Vagina (tissue), 2 donors: ENCODE results near the gene PHLPP1.

Experiments used
- CTCF ChIP-seq, 3 experiments: fragments of 450-650 bp in 2 of 3; fragments of 200-600 bp in 1 of 3; sonication (generic) in 1 of 3; IDR thresholded peaks; one replicate each; pipeline ENCODE4 v1.5.1; 2017 to 2019; ENCODE audit warnings: antibody characterized with exemption in 3 of 3, mild to moderate bottlenecking in 2 of 3, moderate library complexity in 2 of 3
- POLR2A ChIP-seq, 2 donors: fragments of 450-650 bp; IDR thresholded peaks; one replicate each; pipeline ENCODE4 v1.6.1; 2017; ENCODE audit warnings: antibody characterized with exemption in 2 of 2, mild to moderate bottlenecking in 2 of 2, moderate library complexity in 2 of 2
- POLR2AphosphoS5 ChIP-seq, 2 donors: sonication (generic); formaldehyde crosslinking; IDR thresholded peaks; one replicate each; pipeline ENCODE4 v1.9.0; 2017; ENCODE audit warnings: antibody characterized with exemption in 2 of 2, mild to moderate bottlenecking in 2 of 2, low read depth in 1 of 2; ENCODE audit not compliant: insufficient read depth in 1 of 2

DNA sequence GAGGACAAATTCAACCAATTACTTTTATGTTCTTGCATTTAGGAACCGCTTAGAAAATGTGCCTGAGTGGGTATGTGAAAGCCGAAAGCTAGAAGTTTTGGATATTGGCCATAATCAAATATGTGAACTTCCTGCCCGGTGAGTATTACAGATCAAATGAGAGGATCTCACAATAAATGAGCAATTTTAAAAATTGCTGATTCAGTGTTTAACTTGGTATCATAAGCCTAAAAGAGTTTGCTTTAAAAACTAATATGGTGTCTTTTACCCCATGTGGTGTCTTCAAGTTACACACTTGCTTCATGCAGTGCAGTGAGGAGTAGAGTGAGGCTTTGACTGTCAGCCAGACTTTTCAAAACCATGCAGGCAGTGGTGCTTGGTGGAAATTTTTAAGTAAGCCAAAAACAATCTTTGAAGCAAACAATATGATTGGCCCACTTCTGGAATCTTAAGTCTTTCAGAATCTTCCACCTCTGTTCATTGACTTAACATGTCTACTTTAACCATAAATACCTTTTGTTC is 199.6 kb downstream of the PHLPP1 start:
- TF ChIP-seq CTCF (IDR thresholded peaks at IDR 0.05), result no peak
- no peak for TF ChIP-seq POLR2AphosphoS5 (IDR thresholded peaks at IDR 0.05; ENCODE audit: insufficient read depth in 1 of 2, low read depth in 1 of 2)
- no peak for TF ChIP-seq POLR2A (IDR thresholded peaks at IDR 0.05)
